Measurements from ENCODE around the gene PCDH9.

- TF ChIP-seq, protein P1, sequence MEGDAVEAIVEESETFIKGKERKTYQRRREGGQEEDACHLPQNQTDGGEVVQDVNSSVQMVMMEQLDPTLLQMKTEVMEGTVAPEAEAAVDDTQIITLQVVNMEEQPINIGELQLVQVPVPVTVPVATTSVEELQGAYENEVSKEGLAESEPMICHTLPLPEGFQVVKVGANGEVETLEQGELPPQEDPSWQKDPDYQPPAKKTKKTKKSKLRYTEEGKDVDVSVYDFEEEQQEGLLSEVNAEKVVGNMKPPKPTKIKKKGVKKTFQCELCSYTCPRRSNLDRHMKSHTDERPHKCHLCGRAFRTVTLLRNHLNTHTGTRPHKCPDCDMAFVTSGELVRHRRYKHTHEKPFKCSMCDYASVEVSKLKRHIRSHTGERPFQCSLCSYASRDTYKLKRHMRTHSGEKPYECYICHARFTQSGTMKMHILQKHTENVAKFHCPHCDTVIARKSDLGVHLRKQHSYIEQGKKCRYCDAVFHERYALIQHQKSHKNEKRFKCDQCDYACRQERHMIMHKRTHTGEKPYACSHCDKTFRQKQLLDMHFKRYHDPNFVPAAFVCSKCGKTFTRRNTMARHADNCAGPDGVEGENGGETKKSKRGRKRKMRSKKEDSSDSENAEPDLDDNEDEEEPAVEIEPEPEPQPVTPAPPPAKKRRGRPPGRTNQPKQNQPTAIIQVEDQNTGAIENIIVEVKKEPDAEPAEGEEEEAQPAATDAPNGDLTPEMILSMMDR (IDR thresholded peaks at IDR 0.05; ENCODE audit: insufficient read depth, low read length): no peak
- TF ChIP-seq GABPA (IDR thresholded peaks at IDR 0.05; ENCODE audit: low read depth) (no peak), POLR2AphosphoS5 (IDR thresholded peaks at IDR 0.05; ENCODE audit: low read depth) (no peak), SPI1 (IDR thresholded peaks at IDR 0.05; ENCODE audit: borderline replicate concordance, low read depth) (no peak)
- TF ChIP-seq, protein P2, sequence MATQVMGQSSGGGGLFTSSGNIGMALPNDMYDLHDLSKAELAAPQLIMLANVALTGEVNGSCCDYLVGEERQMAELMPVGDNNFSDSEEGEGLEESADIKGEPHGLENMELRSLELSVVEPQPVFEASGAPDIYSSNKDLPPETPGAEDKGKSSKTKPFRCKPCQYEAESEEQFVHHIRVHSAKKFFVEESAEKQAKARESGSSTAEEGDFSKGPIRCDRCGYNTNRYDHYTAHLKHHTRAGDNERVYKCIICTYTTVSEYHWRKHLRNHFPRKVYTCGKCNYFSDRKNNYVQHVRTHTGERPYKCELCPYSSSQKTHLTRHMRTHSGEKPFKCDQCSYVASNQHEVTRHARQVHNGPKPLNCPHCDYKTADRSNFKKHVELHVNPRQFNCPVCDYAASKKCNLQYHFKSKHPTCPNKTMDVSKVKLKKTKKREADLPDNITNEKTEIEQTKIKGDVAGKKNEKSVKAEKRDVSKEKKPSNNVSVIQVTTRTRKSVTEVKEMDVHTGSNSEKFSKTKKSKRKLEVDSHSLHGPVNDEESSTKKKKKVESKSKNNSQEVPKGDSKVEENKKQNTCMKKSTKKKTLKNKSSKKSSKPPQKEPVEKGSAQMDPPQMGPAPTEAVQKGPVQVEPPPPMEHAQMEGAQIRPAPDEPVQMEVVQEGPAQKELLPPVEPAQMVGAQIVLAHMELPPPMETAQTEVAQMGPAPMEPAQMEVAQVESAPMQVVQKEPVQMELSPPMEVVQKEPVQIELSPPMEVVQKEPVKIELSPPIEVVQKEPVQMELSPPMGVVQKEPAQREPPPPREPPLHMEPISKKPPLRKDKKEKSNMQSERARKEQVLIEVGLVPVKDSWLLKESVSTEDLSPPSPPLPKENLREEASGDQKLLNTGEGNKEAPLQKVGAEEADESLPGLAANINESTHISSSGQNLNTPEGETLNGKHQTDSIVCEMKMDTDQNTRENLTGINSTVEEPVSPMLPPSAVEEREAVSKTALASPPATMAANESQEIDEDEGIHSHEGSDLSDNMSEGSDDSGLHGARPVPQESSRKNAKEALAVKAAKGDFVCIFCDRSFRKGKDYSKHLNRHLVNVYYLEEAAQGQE (IDR thresholded peaks at IDR 0.05; ENCODE audit: insufficient replicate concordance, low read depth): no peak
These were observed 167.1 kb downstream of the PCDH9 start for GRCh38 chr13:67063036-67063435.
